ENCODE results near the gene C10orf120.

The C10orf120 gene

GRCh38 chr10:122660696-122661095, 39.0 kb downstream of the C10orf120 start:
- no peak for ATAC-seq

DNA sequence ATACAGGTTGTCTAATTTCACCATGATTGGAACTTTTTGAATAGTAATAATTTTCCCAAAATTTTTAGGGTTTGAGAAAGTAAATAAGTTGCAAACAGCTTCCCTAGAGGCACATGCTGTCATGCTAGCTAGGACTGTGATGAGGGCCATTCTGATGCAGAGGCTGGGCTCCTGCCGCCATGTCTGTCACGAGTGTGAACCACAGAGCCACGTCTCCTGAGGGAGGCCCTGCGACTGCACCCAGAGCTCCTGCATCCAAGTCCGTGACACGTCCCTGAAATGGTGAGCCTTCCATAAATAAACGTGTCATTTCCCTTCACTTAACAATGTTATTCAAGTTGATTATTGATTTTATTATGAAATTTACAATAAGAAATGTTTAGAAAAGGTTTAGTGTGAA, 40.0 kb downstream of the C10orf120 start:
- ATAC-seq = no peak

GRCh38 chr10:122659126-122659525, 40.5 kb downstream of the C10orf120 start:
- no peak for ATAC-seq

DNA sequence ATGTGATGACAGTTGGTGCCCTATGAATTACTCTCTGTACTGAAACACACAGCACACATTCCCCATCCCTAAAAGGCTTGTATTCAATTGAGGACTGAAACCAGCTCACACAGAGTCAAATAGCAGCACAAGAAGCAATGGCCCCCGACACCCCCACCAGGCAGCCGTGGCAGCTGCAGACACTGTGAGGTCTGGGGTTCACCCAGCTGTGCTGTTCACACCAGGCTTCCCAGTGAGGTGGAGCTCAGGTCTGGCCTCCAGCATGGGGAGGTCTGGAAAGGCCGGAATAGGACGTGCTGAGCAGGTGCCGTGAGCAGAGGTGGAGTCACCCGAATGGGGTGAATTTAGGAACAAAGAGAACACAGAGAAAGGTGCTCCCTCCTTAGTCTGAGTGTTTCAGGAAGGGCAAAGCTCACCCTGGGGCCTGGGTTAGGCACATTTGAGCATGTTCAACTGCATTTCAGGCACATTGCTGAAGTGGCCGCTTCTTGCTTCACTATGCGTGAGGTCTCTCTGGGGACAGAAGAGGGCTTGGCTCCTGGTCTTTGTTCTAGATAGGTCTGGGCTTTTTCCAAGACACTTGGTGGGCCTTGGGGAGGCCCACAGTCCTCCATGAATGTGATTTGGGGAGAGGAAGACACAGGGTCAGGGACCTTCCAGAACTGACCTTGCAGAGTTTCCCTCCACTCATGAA, 41.1 kb downstream of the C10orf120 start:
- ATAC-seq = no peak

GRCh38 chr10:122657729-122658128, 41.9 kb downstream of the C10orf120 start:
- no peak for ATAC-seq

DNA sequence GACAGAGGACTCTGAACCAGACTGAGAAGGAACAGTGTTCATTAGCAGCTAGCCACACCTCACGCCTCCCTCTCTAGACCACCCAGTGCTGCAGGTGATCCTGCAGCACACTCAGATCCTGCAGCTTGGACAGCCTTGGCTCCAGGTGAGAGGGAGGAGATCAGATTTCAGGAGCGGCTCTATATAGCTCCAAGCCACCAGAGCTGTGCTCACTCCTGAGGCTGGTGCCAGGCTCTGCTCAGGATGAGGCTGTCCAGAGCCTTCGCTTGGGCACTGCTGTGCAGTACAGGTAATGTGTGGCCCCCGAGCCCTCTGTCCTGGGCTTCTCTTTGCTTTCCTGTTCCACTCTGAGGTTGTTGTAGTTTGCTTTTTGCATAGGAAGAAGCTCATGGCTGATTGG, 42.4 kb downstream of the C10orf120 start:
- no peak for ATAC-seq

GRCh38 chr10:122656741-122657140, 42.9 kb downstream of the C10orf120 start:
- ATAC-seq = no peak

DNA sequence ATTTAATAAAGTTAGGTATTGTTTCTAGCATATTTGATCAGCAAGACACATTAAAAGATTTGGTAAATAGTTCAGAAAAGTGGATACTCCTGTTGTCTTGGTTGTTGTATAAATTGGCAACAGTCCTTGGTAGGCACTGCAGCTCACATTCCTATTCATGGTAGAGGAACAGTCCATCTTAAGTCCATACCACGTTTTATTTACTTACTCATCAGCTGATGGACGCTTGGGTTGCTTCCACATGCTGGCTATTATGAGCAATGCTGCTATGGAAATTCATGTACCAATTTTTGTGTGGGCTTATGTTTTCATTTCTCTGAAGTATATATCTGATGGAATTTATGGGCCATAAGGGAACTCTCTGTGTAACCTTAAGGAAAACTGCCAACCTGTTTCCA, 43.3 kb downstream of the C10orf120 start:
- ATAC-seq = no peak

- ATAC-seq = no peak
Observed at GRCh38 chr10:122655524-122656307, 43.9 kb downstream of the C10orf120 start.

DNA sequence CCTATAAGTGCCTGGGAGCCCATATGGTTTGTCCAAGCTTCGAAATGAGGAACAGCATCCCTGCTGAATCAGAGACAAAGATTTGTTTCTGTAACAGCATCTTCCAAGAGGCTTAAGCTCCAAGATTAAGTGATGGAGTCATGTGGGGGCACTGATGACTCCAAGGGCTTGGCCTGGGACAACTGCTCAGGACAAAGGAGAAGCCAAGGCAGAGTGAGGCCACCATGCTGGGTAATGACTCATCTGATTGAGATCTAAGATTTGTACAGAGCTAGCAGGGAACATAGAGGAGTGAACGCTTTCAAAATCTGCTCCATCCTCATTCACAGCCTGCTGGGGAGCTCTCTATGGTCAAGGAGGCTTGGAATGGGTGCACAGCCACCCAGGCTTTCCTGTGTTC, 49.3 kb downstream of the C10orf120 start:
- ATAC-seq = no peak

GRCh38 chr10:122649903-122650302, 49.7 kb downstream of the C10orf120 start:
- ATAC-seq = no peak

GRCh38 chr10:122648599-122649428, 50.8 kb downstream of the C10orf120 start:
- no peak for ATAC-seq
